Thyroid gland (tissue), 4 donors: ENCODE data around the gene PIP4K2C. TPM values are rescaled to one million over a fixed set of nuclear protein-coding genes. Genes with fewer than 3 reads are reported as not detected.

Experiments
- DNase-seq, 2 donors: peaks; one replicate each; pipeline ENCODE4 v3.0.0-alpha.2; 2019
- H3K27ac ChIP-seq, 3 donors: fragments of 200-600 bp; sonication (generic); 1 replicate in 2 of 3; 2 replicates in 1 of 3; pipeline ENCODE4 v1.5.1; 2016 to 2019; ENCODE audit warnings: mild to moderate bottlenecking in 1 of 3, moderate library complexity in 1 of 3
- H3K27me3 ChIP-seq: fragments of 200-600 bp; sonication (generic); one replicate; pipeline ENCODE4 v1.5.1; 2019
- H3K36me3 ChIP-seq, 2 donors: fragments of 200-600 bp; sonication (generic); one replicate each; pipeline ENCODE4 v1.5.1; 2016 to 2019
- H3K4me1 ChIP-seq, 2 donors: fragments of 200-600 bp; sonication (generic); one replicate each; pipeline ENCODE4 v1.5.1; 2017 to 2019
- H3K4me3 ChIP-seq, 3 donors: fragments of 200-600 bp; sonication (generic); replicated peaks in 1 of 3; 1 replicate in 2 of 3; 2 replicates in 1 of 3; pipeline ENCODE4 v1.5.1; 2016; ENCODE audit warnings: mild to moderate bottlenecking in 1 of 3
- H3K9me3 ChIP-seq: fragments of 200-600 bp; sonication (generic); one replicate; pipeline ENCODE4 v1.5.1; 2017
- CTCF ChIP-seq, 6 experiments: fragments of 200-600 bp in 3 of 6; fragments of 450-650 bp in 3 of 6; sonication (generic) in 3 of 6; IDR thresholded peaks; one replicate each; pipeline ENCODE4 v1.5.1; 2016 to 2019; ENCODE audit warnings: antibody characterized with exemption in 6 of 6, mild to moderate bottlenecking in 2 of 6, inconsistent platforms in 1 of 6, moderate library complexity in 1 of 6
- POLR2A ChIP-seq, 2 donors: fragments of 450-650 bp; IDR thresholded peaks; one replicate each; pipeline ENCODE4 v1.6.1; 2017; ENCODE audit warnings: antibody characterized with exemption in 2 of 2, mild to moderate bottlenecking in 2 of 2, moderate library complexity in 1 of 2
- WGBS, 2 donors: methylation state at CpG; one replicate each; pipeline ENCODE4 v1.1.5; 2017; 5-methylcytosine and 5-hydroxymethylcytosine counted together
- intact Hi-C: fragments of 100-400 bp; cut with DNase I; formaldehyde crosslinking; loops from one replicate; pipeline ENCODE4 v1.15.1; 2023
- total RNA-seq, 4 donors: library from RNA; depleted of rRNA; stranded (reverse); fragments of >200 nt; gene quantifications; one replicate each; pipeline ENCODE4 v1.2.3, GENCODE V29; 2016

The PIP4K2C gene
- total RNA-seq, 4 donors from 2014 or later, result 29.6 to 82.6 (median 59.2) TPM

- H3K4me3 ChIP-seq, result peak overlapping the region; percentile 83 to 88 (median 88)
- intact Hi-C loops, result no loop called here
- DNase-seq, result peak in 1 of 2 donors; percentile 41
- TF ChIP-seq POLR2A (IDR thresholded peaks at IDR 0.05), result no peak
- no peaks in the 10 kb centered on the region for H3K27me3 ChIP-seq
- H3K9me3 ChIP-seq, result no peaks in the 10 kb centered on the region
- H3K36me3 ChIP-seq, result peaks cover 0 to 4% of the 10 kb centered on the region in 2 donors
- H3K27ac ChIP-seq, result peak overlapping the region in 1 of 3 donors; percentile 71
- H3K4me1 ChIP-seq, result peaks cover 11 to 26% of the 10 kb centered on the region in 2 donors
- WGBS, 2 donors, result 28 to 32% methylated on average over 10 of the region's 10 CpGs
Measured at GRCh38 chr12:57591782-57592325, 862 bp downstream of the PIP4K2C start.

DNA sequence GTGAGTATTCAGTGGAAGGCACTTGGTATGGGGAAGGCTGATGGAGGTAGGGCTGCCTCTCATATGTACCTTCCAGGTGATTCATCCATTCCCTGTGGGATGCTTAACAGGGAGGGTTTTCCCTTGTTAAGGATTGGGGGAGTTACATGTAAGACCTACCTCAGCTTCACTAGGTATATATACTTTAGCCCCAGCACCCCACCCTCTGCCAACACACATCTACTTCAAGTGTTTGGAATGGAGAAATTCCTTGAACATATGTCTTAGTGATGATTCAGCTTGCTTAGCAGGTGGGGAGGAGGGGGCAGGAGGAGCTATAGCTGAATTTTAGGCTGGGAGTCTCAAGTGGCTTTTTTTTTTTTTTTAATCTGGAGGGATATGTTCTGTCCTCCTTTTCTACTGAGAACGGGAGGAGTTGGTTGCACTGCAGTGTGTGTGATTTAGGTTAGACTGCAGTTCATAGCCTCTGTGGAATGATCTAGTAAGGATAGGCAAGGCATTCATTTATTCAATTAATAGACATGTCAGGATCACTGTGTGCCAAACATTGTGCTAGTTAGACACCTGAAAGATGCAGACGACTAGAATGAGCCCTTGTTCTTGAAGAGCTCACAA lies 1.7 kb downstream of the PIP4K2C start:
- TF ChIP-seq CTCF (IDR thresholded peaks at IDR 0.05) (no peak), POLR2A (IDR thresholded peaks at IDR 0.05) (no peak)
- Histone ChIP-seq H3K27ac (no peak overlapping the region), H3K4me3 (no peak overlapping the region), H3K36me3 (peaks cover 0 to 4% of the 10 kb centered on the region in 2 donors), H3K4me1 (peaks cover 11 to 26% of the 10 kb centered on the region in 2 donors), H3K27me3 (no peaks in the 10 kb centered on the region), H3K9me3 (no peaks in the 10 kb centered on the region)
- intact Hi-C loops, result no loop called here
- no peak for DNase-seq
- WGBS, 2 donors, result 72 to 79% methylated on average over 2 of the region's 2 CpGs

GRCh38 chr12:57593187-57593586 lies 2.2 kb downstream of the PIP4K2C start:
- H3K27ac ChIP-seq, result no peak overlapping the region
- intact Hi-C loops, result no loop called here
- H3K4me1 ChIP-seq, result peaks cover 11 to 26% of the 10 kb centered on the region in 2 donors
- H3K36me3 ChIP-seq, result peaks cover 0 to 4% of the 10 kb centered on the region in 2 donors
- no peak for TF ChIP-seq POLR2A (IDR thresholded peaks at IDR 0.05)
- no peak for TF ChIP-seq CTCF (IDR thresholded peaks at IDR 0.05)
- no peak for DNase-seq
- WGBS, 2 donors, result 77 to 84% methylated on average over 4 of the region's 4 CpGs
- no peaks in the 10 kb centered on the region for H3K9me3 ChIP-seq
- H3K27me3 ChIP-seq, result no peaks in the 10 kb centered on the region
- no peak overlapping the region for H3K4me3 ChIP-seq

- Histone ChIP-seq H3K27me3 (no peaks in the 10 kb centered on the region), H3K4me1 (peaks cover 11 to 12% of the 10 kb centered on the region in 2 donors), H3K27ac (no peak overlapping the region), H3K9me3 (no peaks in the 10 kb centered on the region), H3K4me3 (no peak overlapping the region), H3K36me3 (peaks cover 15% of the 10 kb centered on the region in 2 donors)
- no peak for DNase-seq
- WGBS, 2 donors, result 76% methylated on average over 2 of the region's 2 CpGs
- TF ChIP-seq CTCF (IDR thresholded peaks at IDR 0.05), result no peak
- TF ChIP-seq POLR2A (IDR thresholded peaks at IDR 0.05), result no peak
- intact Hi-C loops, result no loop called here
Measured at GRCh38 chr12:57600395-57600794, 9.4 kb downstream of the PIP4K2C start.

GRCh38 chr12:57602544-57602943 lies 11.6 kb downstream of the PIP4K2C start:
- intact Hi-C loops, result no loop called here
- no peak overlapping the region for H3K27ac ChIP-seq

More at GRCh38 chr12:57602544-57602943, 11.6 kb downstream of the PIP4K2C start:
- Histone ChIP-seq H3K4me1 (peaks cover 12 to 16% of the 10 kb centered on the region in 2 donors), H3K27me3 (no peaks in the 10 kb centered on the region), H3K4me3 (no peak overlapping the region), H3K36me3 (peaks cover 19 to 21% of the 10 kb centered on the region in 2 donors), H3K9me3 (no peaks in the 10 kb centered on the region)
- TF ChIP-seq CTCF (IDR thresholded peaks at IDR 0.05) (no peak), POLR2A (IDR thresholded peaks at IDR 0.05) (no peak)
- DNase-seq, result no peak
